ENCODE data around the gene ZNF639.

The ZNF639 gene

DNA sequence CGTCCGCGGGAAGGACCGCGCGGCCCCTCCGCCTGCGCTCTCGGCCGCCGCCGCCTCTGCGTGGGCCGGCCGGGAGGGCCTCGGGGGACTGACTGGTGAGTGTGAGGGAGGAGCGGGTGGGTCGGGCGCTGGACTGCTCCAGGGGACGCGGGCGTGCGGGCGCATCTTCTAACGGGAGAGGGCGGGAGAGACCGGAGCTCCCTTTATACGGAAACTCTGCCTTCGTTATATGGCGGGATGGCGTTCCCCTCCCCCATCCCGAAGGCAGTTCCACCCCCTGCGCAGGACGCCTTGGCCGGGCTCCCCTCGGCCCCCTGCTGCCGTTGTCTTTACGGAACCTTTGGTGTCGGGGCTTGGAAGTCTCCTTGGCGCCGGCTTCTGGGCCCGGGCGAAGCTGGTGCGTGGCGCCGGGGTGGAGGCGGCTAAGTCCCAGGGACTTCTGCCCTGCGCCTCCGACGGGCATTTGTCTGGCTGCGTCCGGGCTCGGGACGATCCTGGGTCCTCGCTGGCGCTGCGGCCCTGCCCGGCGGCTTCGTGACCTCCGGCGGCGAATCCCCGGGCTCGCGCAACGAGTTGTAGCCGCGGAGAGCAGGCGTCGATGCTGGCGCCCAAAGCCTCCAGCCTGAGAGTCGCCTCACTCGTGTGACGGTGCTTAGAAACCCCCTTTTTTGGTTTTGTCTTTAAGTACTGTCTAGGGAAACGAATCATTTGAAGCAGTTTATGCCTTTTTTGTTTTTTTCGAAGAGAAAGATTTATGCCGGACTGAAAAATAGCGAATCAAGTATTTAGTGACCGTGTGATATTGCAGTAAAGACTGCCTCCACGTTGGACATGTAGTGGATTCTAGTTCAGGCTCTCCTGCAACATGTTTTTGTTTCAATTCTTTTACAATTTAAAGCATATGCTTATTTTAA is 623 bp downstream of the ZNF639 start:
- peak; percentile 74 for DNase-seq
- Histone ChIP-seq H2AFZ (ENCODE audit: low read length) (peak overlapping the region; percentile 77), H3K9me3 (replicated peaks; ENCODE audit: insufficient read depth, low read length) (no peaks in the 10 kb centered on the region), H3F3A (ENCODE audit: insufficient read depth, low read length) (peaks cover 16% of the 10 kb centered on the region), H3K27ac (ENCODE audit: low read length) (peak overlapping the region; percentile 48; the same call in 1 of the 2 replicates), H3K9ac (ENCODE audit: low read length) (peak overlapping the region; percentile 83), H4K20me1 (ENCODE audit: insufficient read depth, low read length) (no peaks in the 10 kb centered on the region), H3K79me2 (ENCODE audit: low read length) (peaks cover 44% of the 10 kb centered on the region), H3K4me2 (ENCODE audit: low read depth, low read length) (peak overlapping the region; percentile 74), H3K27me3 (replicated peaks; ENCODE audit: insufficient read depth, low read length) (peaks cover 29% of the 10 kb centered on the region), H3K4me1 (ENCODE audit: low read length) (peaks cover 24% of the 10 kb centered on the region), H3K9me2 (replicated peaks; ENCODE audit: insufficient read depth, low read length) (no peaks in the 10 kb centered on the region), H3K36me3 (replicated peaks; ENCODE audit: insufficient read depth, low read length) (peaks cover 4% of the 10 kb centered on the region; the same call in 1 of the 2 replicates), H3K4me3 (ENCODE audit: low read length) (peak overlapping the region; percentile 82)
- TF ChIP-seq, protein P1, sequence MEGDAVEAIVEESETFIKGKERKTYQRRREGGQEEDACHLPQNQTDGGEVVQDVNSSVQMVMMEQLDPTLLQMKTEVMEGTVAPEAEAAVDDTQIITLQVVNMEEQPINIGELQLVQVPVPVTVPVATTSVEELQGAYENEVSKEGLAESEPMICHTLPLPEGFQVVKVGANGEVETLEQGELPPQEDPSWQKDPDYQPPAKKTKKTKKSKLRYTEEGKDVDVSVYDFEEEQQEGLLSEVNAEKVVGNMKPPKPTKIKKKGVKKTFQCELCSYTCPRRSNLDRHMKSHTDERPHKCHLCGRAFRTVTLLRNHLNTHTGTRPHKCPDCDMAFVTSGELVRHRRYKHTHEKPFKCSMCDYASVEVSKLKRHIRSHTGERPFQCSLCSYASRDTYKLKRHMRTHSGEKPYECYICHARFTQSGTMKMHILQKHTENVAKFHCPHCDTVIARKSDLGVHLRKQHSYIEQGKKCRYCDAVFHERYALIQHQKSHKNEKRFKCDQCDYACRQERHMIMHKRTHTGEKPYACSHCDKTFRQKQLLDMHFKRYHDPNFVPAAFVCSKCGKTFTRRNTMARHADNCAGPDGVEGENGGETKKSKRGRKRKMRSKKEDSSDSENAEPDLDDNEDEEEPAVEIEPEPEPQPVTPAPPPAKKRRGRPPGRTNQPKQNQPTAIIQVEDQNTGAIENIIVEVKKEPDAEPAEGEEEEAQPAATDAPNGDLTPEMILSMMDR (IDR thresholded peaks at IDR 0.05; ENCODE audit: low read length), result peak; percentile 3; the same call in 1 of the 2 replicates
- TF ChIP-seq EZH2 (optimal IDR thresholded peaks at IDR 0.05; ENCODE audit: low read depth, low read length) (no peak), EZH2phosphoT487 (IDR thresholded peaks at IDR 0.05; ENCODE audit: low read length) (no peak)

DNA sequence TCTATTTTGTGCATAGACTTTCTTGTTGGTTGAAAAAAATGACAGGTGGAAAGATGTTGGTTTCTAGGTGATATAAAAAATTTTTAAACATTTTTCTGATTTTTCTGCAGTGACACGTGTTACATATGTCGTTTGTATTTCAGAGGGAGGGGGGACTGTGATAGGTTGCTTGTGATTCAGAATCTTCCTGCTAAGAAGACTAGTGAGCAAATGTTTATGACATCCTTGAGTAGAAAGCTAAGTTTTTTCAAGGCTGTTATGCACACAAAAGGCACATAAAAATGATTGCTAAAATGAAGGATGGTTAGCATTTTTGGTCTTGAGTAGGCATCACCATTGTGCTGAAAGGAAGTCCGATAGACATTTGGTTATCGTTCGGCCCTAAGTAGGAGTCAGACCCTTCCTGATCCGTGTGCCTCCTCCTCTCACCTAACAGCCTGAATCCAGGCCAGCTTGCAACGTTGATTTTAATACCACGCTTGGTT is 1.5 kb downstream of the ZNF639 start:
- H4K20me1 ChIP-seq (ENCODE audit: insufficient read depth, low read length), result no peaks in the 10 kb centered on the region
- no peak overlapping the region for H3K27ac ChIP-seq (ENCODE audit: low read length)
- H3K79me2 ChIP-seq (ENCODE audit: low read length), result peaks cover 44% of the 10 kb centered on the region
- H3K36me3 ChIP-seq (replicated peaks; ENCODE audit: insufficient read depth, low read length), result peaks cover 9% of the 10 kb centered on the region
- peak overlapping the region; percentile 74 for H3K4me2 ChIP-seq (ENCODE audit: low read depth, low read length)
- H3K9me2 ChIP-seq (replicated peaks; ENCODE audit: insufficient read depth, low read length), result no peaks in the 10 kb centered on the region
- H3K4me1 ChIP-seq (ENCODE audit: low read length), result peaks cover 24% of the 10 kb centered on the region
- H3K27me3 ChIP-seq (replicated peaks; ENCODE audit: insufficient read depth, low read length), result peaks cover 20% of the 10 kb centered on the region
- H3K9ac ChIP-seq (ENCODE audit: low read length), result peak overlapping the region; percentile 83
- TF ChIP-seq EZH2phosphoT487 (IDR thresholded peaks at IDR 0.05; ENCODE audit: low read length) (no peak), EZH2 (optimal IDR thresholded peaks at IDR 0.05; ENCODE audit: low read depth, low read length) (no peak)
- TF ChIP-seq, protein P1 (IDR thresholded peaks at IDR 0.05; ENCODE audit: low read length), result no peak
- H3F3A ChIP-seq (ENCODE audit: insufficient read depth, low read length), result peaks cover 16% of the 10 kb centered on the region
- peak overlapping the region; percentile 82 for H3K4me3 ChIP-seq (ENCODE audit: low read length)
- no peaks in the 10 kb centered on the region for H3K9me3 ChIP-seq (replicated peaks; ENCODE audit: insufficient read depth, low read length)
- DNase-seq, result peak; percentile 32
- H2AFZ ChIP-seq (ENCODE audit: low read length), result no peak overlapping the region

- Histone ChIP-seq H3K79me2 (ENCODE audit: low read length) (peaks cover 21% of the 10 kb centered on the region), H3K27me3 (replicated peaks; ENCODE audit: insufficient read depth, low read length) (no peaks in the 10 kb centered on the region), H3K4me2 (ENCODE audit: low read depth, low read length) (no peak overlapping the region), H3K9me2 (replicated peaks; ENCODE audit: insufficient read depth, low read length) (no peaks in the 10 kb centered on the region), H3K36me3 (replicated peaks; ENCODE audit: insufficient read depth, low read length) (peaks cover 18% of the 10 kb centered on the region), H3K9ac (ENCODE audit: low read length) (no peak overlapping the region), H3K4me3 (ENCODE audit: low read length) (no peak overlapping the region), H2AFZ (ENCODE audit: low read length) (no peak overlapping the region), H4K20me1 (ENCODE audit: insufficient read depth, low read length) (no peaks in the 10 kb centered on the region), H3K4me1 (ENCODE audit: low read length) (no peaks in the 10 kb centered on the region), H3F3A (ENCODE audit: insufficient read depth, low read length) (no peaks in the 10 kb centered on the region), H3K27ac (ENCODE audit: low read length) (no peak overlapping the region), H3K9me3 (replicated peaks; ENCODE audit: insufficient read depth, low read length) (no peaks in the 10 kb centered on the region)
- TF ChIP-seq EZH2phosphoT487 (IDR thresholded peaks at IDR 0.05; ENCODE audit: low read length) (no peak), EZH2 (optimal IDR thresholded peaks at IDR 0.05; ENCODE audit: low read depth, low read length) (no peak)
- TF ChIP-seq, protein P1 (IDR thresholded peaks at IDR 0.05; ENCODE audit: low read length), result no peak
- DNase-seq, result no peak
Observed at GRCh38 chr3:179330438-179330837, 7.6 kb downstream of the ZNF639 start.

Data from MM.1S (cell line).